ENCODE results near the gene GARIN5A.

The GARIN5A gene

DNA sequence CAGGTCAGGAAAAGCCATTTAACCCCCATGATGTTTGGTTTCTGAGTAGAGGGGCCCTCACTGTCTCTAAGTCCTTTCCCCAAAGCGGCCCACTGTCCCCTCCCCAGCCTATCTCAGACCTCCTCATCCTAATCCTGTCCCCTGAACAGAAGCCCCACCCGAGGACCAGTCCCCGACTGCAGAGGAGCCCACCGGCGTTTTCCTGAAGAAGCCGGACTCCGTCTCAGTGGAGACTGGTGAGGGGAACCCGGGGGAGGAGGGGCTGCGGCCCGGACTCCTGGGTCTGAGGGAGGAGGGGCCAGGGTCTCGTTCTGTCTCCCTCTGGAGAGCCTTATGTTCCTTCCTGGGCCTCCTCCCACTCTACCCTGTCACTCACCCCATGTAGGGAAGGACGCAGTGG, 41.0 kb downstream of the GARIN5A start:
- in situ Hi-C loops (cut with MboI; ENCODE audit: low sequenced_read_pairs) = no loop called here

DNA sequence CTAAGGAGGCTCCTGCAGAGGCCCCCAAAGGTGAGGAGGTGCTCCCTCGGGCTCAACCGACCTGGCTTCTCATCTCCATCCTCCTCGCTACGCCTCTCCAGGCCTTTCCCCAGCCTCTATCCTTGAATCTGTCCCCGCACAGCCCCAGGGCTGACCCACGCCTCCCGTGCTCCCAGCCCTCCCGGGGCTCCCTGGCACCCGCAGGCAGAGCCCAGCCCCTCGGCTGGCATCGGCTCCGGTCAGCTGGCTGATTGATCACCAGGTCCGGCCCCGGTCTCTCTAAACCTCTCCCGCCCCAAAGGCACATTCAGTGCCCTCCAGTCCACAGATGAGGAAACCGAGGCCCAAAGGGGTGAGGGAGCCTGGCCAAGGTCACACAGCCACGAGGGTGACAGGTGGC, 41.4 kb downstream of the GARIN5A start:
- in situ Hi-C loops (cut with MboI; ENCODE audit: low sequenced_read_pairs) = no loop called here

DNA sequence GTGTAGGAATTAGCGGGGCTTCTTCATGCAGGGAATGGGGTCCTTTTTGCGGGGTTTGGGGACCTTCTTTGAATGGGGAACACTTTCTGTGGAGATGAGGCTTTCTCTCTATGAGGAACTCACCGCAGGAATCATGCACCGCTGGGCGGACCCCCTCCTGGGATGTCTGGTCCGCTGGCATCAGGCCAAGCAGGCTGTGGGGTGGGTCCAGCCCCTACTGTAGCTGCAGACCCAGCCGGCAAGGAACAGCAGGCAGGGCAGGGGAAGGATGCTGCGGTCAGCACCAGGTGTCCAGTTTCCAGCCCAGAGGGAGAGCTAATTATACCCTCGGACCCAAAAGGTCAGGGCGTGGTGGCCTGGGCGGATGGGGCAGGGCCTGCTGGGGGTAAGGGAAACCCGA, 42.1 kb downstream of the GARIN5A start:
- in situ Hi-C loops (cut with MboI; ENCODE audit: low sequenced_read_pairs) = no loop called here

DNA sequence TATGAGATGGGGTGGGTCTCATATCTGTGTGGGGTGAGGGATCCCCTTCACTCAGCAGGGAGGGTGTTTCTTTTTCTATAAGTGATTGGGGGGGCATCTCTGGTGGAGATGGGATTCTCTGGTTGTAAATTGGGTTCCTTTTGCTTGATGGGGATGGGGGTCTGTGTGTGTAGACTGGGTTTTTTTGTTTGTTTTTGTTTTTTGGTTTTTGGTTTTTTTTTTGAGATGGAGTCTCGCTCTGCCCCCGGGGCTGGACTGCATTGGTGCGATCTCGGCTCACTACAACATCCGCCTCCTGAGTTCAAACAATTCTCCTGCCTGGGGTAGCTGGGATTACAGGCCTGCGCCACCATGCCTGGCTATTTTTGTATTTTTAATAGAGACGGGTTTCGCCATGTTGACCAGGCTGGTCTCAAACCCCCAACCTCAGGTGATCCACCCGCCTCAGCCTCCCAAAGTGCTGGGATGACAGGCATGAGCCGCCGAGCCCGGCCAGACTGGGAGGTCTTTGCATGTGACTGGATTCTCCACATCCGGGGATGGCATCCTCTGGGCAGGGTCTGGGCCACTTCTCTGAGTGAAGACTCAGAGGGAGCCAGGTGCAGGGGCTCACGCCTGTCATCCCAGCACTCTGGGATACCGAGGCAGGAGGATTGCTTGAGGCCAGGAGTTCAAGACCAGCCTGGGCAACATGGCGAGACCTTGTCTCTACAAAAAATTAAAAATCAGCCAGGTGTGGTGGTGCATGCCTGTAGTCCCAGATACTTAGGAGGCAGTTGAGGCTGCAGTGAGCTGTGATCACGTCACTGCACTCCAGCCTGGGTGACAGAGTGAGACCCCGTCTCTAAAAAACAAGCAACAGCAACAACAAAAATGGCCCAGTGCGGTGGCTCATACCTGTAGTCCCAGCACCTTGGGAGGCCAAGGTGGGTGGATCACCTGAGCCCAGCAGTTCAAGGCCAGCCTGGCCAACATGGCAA, 43.2 kb downstream of the GARIN5A start:
- in situ Hi-C loops (cut with MboI; ENCODE audit: low sequenced_read_pairs) = no loop called here

DNA sequence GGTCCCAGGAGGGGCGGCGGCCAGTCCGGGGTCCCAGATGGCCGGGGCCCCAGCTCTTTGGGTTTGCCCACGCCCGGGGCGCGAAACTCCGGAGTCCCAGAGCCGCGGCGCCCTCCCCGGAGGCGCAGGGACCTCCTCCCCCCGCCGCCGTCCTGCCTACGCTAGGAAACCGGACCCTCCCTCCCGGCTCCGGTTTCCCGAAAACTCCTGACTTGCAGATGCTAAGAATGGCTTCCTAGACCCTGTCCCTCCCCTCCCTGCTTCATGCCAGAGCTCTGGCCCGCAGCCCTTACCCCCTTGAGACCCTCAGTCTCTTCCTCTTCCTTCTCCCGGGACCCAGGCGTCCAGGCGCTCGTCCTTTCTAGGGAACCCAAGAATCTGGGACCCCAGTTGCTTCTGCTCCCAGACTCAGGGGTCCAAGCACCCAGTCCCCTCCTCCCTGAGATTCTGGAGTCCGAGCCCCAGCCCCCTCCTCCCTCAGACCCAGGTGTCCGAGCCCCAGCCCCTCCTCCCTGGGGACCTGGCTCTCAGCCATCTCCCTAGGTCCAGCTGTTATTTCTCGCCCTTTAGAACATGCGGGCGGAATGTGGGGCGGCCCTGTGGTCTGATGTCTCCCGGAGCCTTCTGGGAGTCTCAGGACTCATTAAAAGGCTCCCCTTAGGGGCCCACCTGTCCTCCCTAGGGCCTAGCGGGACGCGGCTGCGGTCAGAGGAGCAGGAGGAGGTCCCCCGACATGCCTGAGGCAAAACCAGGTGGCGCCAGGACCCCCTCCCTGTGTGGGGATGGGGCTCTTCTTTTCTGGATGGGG, 44.2 kb downstream of the GARIN5A start, which contains the start of gene MYBPC2:
Gene MYBPC2 (plus strand): TSS at position 672 of the 808 bp plus-strand sequence. CDS start 62 bp downstream, at position 734.
- in situ Hi-C loops (cut with MboI; ENCODE audit: low sequenced_read_pairs) = no loop called here

DNA sequence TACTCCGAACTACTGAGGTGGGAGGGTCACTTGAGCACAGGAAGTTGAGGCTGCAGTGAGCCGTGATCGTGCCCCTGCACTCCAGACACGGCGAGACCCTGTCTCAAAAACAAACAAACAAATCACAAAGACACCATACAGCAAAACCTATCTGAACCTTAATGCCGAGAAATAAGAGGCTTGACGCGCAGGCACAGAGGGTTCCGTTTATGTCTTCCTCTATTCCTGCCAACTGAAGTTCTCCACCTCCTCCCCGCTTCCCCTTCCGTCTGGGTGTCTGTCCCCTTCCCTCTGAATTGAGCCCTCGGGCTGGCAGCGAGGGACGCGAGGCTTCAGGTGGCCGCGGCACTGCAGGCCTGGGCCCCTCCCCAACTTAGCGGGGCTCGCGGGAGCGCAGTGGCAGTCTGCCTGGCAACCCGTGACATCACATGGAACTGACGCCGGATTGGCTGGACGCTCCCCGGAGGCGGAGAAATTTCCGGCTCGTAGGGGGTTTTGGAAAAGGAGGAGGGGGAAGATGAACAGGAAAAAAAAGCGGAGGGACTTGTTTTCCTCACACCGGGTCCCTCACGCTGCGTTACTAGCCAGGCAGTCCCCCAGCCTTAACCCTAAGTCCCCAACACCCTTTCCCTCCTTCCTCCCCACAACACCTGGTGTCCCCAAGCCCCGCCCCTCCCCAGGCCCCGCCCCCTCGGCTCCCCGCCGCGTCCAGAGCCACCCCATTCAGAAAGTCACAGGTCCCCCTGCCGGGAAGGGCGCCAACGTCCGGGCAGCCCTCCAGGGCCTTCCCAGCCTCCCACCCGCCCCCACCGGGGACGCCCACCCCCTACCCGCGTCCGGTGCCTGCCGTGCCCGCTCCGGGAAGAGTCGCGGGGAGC, 45.1 kb downstream of the GARIN5A start:
- in situ Hi-C loops (cut with MboI; ENCODE audit: low sequenced_read_pairs) = no loop called here

DNA sequence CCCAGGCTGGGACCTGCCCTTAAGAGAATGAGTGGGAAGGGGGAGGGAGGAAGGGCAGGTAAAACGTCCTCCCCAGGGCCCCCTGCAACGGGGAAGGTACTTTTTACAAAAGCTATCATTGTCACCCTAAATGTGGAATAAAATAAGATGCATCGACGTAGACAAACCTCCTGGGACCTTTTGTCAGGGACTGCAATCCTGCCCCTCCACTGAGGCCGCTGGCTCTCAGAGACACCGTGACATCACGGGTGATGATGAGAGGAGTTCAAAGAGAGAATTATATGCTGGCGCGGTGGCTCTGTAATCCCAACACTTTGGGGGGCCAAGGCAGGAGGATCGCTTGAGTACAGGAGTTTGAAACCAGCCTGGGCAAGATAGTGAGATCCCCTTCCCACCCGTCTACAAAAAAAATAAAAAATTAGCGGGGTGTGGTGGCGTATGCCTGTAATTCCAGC, 45.7 kb downstream of the GARIN5A start:
- in situ Hi-C loops (cut with MboI; ENCODE audit: low sequenced_read_pairs) = no loop called here

DNA sequence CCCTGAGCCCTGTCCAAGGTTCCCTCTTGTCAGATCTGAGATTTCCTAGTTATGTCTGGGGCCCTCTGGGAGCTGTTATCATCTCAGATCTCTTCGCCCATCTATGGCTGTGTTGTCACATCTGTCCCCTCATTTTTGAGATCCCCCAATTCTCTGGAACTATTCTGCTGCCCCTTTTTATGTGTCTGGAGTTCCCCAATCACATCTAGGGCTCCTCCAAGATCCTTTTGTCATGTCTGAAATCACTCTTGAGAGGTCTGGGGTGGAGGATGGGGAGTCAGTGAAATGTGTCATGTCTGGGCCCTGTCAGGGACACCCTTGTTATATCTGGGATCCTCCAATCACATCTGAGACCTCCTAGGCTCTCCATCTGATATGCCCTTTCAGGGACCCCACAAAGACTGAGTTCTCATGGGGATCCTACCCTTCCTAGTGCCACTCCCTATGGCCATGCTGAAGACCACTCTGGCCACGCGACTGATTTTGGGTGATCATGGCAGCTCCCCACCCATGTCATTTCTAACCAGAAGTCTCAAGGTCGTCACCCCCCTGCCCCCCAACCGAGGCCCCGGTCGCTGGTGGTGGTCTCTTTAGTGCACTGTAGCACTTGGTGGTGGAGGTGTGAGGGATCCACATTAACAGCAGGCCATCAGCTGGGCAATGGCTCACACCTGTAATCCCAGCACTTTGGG, 47.7 kb downstream of the GARIN5A start:
- in situ Hi-C loops (cut with MboI; ENCODE audit: low sequenced_read_pairs) = no loop called here

DNA sequence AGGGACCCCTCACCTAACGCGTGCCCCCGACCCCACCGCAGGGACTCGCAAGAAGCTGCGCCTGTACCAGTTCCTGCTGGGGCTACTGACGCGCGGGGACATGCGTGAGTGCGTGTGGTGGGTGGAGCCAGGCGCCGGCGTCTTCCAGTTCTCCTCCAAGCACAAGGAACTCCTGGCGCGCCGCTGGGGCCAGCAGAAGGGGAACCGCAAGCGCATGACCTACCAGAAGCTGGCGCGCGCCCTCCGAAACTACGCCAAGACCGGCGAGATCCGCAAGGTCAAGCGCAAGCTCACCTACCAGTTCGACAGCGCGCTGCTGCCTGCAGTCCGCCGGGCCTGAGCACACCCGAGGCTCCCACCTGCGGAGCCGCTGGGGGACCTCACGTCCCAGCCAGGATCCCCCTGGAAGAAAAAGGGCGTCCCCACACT, 48.6 kb downstream of the GARIN5A start:
- in situ Hi-C loops (cut with MboI; ENCODE audit: low sequenced_read_pairs) = no loop called here

DNA sequence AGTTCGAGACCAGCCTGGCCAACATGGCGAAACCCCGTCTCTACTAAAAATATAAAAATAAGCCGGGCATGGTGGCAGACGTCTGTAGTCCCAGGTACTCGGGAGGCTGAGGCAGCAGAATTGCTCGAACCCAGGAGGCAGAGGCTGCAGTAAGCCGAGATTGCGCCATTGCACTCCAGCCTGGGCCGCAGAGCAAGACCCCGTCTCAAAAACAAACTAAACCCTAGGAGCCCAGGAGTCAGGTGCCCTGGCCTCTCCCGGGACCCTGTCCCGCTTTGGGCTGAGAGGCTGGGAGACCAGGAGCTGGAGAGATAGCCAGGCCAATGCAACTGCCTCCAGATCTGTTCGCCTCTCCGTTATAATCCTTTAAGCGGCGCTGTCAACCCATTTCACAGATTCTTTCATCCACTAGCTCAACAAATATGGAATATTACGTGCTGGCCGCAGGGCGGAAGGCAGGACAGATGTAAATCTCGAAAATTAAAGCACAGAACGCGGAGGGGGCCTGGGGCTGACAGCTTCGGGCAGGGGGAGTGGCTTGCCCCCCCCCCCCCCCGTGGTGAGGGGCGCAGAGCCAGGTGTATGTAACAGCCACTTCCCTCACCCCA, 49.2 kb downstream of the GARIN5A start:
- in situ Hi-C loops (cut with MboI; ENCODE audit: low sequenced_read_pairs) = no loop called here

DNA sequence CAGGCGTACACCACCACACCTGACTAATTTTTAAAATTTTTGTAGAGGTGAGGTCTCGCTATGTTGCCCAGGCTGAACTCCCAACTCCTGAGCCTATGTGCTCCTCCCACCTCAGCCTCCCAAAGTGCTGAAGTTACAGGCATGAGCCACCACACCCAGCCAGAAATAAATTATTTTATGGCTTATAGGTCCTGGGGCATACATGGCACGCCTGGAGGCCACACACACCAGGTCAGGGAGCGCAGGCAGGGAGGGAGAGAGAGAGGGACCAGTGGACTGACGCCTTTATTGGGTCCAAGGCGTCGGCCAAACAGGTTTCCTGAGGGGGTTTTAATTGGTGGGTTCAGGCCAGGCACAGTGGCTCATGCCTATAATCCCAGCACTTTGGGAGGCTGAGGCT, 51.1 kb downstream of the GARIN5A start:
- in situ Hi-C loops (cut with MboI; ENCODE audit: low sequenced_read_pairs) = no loop called here

DNA sequence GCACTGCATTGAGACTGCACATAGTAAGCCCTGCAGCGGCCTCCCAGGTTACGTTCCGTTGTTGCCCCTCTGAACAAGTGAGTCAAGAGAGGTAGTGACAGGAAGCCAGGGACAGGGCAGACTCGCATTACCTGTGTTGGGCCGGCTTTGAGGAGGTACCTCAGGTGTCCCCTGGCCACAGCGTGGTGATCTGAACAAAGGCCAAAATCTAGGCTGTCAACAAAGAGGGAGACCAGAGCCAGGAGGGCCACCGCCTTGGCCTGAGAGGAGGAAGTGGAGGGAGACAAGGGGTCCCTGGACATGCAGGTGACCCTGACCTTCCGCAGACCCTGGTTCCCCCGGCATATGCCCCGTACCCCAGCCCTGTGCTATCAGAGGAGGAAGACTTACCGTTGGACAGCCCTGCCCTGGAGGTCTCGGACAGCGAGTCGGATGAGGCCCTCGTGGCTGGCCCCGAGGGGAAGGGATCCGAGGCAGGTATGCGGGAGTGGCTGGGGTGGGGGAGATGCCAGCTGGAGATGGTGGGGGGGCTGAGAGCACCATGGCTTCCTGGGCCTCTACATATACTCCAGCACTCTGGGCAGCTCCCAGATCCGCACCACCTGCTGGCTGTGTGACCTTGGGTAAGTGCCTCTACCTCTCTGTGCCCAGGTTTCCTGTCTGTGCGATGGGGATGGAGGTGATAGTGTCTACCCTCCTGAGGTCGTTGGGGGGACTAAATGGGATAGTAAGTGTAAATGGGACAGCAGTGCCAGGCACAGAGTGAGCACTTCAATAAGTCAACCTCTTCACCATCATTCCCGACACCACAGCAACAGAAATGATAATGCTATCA, 53.2 kb downstream of the GARIN5A start:
- in situ Hi-C loops (cut with MboI; ENCODE audit: low sequenced_read_pairs) = no loop called here

DNA sequence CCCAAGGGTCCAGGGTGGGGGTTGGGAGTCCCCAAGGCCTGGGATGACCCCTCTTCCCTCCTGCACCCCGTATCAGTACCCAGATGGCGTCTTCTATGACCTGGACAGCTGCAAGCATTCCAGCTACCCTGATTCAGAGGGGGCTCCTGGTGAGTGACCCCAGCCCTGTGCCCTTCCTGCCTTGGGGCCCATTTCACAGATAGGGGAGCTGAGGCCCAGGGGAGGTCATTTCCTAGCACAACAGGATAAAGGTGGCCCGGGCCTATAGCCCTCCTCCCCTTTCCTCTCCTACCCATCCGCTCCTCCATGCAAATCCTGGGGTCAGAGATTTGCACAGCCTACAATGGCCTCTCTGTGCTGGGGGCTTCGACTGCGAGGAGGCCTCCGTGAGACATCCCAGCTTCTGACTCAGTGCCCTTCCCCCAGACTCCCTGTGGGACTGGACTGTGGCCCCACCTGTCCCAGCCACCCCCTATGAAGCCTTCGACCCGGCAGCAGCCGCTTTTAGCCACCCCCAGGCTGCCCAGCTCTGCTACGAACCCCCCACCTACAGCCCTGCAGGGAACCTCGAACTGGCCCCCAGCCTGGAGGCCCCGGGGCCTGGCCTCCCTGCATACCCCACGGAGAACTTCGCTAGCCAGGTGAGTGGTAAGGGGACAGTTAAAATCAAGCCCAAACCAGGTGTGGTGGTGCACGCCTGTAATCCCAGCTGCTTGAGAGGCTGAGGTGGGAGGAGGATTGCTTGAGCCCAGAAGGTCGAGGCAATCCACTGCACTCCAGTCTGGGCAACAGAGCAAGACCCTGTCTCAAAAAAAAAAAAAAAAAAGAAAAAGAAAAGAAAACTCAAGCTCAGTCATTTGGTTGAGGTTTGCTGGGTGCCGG, 54.0 kb downstream of the GARIN5A start:
- in situ Hi-C loops (cut with MboI; ENCODE audit: low sequenced_read_pairs) = no loop called here

DNA sequence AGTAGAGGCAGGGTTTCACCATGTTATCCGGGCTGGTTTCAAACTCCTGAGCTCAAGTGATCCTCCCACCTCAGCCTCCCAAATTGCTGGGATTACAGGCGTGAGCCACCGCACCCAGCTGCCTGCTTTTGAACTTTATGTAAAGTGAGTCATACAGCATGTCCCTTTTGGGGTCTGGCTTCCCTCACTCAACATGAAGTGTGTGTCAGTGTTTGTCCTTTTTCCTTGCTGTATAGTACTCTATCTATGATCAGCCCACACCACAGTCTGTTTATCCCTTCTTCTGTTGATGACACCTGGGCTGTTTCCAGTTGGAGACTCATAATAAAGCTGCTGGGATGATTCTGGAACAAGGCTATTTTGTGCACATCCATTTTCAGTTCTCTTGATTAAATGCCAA, 55.8 kb downstream of the GARIN5A start:
- in situ Hi-C loops (cut with MboI; ENCODE audit: low sequenced_read_pairs) = no loop called here

DNA sequence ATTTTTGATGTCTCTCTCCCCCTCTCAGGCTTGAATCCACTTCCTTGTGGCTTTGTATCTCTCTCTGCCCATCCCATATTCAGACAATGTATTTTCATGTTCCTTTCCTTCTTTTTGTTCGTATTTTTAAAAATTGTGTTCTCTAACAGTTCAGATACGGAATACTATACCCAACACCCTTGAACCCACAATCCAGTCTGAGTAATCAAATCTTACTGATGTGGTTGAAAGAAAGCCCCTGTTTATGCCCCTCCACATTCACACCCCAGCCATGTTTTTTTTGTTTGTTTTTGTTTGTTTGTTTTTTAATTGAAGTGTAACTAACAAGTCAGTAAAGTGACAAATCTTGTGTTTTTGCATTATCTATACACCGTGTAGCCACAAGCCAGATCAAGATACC, 56.5 kb downstream of the GARIN5A start:
- in situ Hi-C loops (cut with MboI; ENCODE audit: low sequenced_read_pairs) = no loop called here

DNA sequence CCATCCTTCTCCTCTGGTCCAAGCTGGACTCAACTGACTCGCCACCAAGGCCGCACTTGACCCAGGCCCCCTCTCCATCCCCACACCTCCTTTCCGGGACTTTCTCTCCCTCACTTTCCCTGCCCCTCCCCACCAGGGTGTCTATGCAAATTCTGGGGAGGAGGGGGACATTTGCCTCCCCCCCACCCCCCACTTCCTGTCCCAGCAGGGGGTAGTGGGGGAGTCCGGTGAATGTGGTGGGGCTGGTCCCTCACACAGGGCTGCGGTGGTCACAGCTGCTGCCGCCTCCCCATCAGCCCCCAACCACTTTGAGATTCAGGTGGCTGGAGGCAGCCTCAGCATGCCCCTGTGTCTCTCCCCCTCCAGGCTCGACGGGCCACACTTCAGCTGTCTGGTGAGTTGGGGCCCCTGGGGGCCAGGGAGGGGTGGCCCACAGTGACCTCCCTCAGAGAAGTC, 57.0 kb downstream of the GARIN5A start:
- in situ Hi-C loops (cut with MboI; ENCODE audit: low sequenced_read_pairs) = no loop called here

DNA sequence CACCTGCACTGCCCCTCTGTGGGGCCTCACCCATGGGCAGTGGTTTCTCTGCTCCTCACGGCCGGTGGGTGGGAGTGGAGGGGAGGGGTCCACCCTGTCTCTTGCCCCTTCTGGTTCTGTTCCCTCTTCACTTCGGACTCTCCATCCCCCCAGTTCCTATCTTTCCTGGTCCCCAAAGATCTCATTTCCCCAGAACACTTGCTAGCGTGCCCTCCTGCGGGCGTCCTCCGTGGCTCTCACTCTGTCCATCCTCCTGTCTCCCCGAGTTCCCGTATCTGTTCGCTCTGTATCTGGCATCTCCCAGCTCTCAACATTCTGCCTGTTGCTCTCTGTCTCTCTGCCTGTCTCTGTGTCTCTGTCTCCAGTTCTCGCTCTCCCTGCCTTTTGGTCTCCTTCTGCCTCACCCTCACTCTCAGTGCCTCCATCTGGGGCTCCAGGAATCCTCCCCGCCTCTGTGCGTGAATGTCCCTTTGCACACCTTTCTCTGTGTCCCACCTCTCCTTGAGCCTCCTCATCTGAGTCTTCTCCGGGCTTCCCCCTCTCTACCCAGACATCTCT, 57.5 kb downstream of the GARIN5A start:
- in situ Hi-C loops (cut with MboI; ENCODE audit: low sequenced_read_pairs) = no loop called here
